Measurements from ENCODE around the gene MT1H.
"Not testable (repeated sequence)": the region's sequence is repeated elsewhere in the genome, so short reads cannot be mapped to it uniquely, and the experiment has no call there.

MT1H gene

DNA sequence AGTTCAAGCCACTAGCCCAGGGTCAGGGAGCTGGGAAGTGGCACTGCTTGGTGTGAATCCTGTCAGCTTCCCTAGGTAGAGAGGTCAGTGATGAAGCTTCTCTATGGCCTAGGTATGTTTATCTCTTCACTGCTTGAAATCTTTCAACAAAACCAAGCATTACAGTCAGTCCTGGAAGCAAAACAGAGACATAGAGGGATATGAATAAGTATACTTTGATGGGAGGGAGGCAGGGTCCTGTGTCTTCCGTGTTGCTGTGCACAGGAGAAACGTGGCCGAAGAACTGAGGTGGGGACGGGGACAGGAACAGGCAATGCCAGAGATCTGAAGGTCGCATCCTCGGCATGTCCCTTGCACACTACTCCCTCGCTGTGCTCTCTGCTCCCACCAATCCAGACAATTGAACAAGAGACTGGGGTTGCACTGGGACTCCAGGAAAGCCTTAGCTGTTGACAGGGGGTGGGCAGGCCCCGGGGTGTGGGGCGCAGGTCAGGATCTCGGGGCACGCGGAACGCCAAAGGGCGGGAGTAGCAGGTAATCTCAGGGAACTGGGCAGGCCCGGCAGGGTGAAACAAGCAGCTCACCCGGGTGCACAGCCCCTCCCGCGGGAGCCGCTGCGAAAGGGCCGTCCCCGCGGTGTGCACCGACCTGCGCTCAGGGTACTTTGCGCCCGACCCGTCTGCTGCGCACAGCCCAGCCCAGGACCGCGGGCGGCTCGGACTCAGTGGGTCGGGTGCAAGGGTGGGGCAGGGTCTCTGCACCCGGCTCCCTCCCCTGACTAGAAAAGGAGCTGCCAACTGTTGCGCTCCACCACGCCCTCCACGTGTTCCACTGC is at the start of gene MT1H:
Gene MT1H, plus strand, starts transcription at position 810 of the 835 bp plus-strand sequence. CDS start 71 bp downstream, outside the sequence.
- DNase-seq, result no peak

DNA sequence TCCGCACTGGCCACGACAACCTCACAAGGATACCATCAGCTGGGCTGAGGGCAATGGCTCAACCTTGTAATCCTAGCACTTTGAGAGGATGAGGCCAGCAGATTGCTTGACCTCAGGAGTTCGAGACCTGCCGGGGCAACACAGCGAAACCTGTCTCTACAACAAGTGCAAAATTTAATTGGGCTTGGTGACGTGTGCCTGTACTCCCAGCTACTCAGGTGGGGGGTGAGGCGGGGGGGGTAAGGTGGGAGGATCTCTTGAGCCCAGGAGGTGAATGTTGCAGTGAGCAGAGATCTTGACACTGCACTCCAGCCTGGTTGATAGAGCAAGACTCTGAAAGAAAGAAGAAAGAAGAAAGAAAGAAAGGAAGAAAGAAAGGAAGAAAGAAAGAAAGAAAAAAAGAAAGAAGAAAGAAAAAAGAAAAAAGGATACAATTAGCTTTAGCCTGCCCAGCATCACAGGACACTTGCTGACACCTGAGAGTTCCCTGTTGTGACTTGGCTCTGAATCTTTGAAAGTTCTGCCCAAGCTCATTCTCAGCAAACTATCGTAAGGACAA is 49.2 kb upstream of the MT1H start:
- DNase-seq, result no peak

DNA sequence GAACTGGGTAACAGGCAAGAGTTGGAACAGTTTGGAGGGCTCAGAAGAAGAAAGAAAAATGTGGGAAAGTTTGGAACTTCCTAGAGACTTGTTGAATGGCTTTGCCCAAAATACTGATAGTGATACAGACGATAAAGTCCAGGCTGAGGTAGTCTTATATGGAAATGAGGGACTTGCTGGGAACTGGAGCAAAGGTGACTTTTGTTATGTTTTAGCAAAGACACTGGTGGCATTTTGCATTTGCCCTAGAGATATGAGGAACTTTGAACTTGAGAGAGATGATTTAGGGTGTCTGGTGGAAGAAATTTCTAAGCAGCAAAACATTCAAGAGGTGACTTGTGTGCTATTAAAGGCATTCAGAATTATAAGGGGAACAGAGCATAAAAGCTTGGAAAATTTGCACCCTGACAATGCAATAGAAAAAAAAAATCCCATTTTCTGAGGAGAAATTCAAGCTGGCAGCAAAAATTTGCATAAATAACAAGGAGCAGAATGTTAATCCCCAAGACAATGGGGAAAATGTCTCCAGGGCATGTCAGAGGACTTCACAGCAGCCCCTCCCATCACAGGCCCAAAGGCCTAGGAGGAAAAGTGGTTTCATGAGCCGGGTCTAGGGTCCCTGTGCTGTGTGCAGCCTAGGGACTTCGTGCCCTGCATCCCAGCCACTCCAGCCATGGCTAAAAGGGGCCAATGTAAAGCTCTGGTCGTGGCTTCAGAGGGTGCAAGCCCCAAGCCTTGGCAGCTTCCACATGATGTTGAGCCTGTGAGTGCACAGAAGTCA is 47.8 kb upstream of the MT1H start:
- not testable (repeated sequence) for DNase-seq

DNA sequence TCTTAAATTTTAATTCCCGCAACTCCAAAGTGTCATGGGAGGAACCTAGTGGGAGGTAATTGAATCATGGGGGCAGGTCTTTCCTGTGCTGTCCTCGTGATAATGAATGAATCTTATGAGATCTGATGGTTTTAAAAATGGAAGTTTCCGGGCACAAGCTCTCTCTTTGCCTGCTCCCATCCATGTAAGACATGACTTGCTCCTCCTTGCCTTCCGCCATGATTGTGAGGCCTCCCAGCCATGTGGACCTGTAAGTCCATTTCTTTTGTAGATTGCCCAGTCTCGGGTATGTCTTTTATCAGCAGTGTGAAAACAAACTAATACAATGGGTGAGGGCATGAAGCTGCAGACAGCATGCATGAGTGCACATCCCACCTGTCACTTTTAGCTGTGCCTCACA is 46.4 kb upstream of the MT1H start:
- DNase-seq, result not testable (repeated sequence)

DNA sequence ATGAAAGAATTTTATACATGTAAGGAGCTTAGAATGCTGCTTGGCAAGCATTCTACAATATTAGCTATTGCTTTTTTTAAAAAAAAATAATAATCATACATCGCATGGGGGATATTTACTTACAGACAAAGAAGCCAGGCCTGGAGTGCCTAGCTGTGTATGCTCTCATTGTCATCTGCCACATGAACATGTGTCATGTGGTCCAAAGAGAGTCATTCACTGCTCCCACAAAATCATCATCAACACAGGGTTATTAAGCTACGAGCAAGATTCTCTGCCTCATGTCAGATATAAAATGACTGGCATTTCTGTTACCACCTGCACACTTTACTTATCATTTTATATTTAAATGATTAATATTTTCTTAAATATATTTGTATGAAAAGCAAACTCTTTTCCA is 46.0 kb upstream of the MT1H start:
- DNase-seq, result no peak

DNA sequence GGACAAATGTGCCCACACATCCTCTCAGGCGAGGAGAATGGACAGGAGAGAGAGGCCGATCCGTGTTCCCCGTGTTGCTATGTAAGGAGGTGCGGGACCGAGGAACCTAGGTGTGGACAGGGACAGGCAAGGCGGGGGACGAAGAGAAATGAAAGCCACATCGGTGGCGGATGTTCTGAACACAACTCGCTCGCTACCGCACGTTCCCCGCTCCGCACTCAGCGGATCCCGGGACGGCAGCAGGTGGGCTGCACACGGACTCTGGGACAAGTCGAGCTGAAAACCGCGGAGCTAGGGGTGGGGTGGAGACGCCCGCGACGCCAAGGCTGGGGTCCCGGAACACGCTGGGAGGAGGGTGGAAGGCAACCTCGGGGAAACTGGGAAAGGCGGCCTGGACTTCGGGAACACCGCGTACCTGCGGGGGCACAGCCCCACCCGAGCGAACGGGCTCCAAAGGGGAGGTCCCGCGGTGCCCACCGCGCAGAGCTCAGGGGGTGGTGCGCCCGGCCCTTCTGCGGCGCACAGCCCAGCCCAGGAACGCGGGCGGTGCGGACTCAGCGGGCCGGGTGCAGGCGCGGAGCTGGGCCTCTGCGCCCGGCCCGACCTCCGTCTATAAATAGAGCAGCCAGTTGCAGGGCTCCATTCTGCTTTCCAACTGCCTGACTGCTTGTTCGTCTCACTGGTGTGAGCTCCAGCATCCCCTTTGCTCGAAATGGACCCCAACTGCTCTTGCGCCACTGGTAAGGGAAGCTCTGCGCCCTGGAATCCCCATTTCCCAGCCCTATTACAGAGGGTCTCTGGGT is 44.3 kb upstream of the MT1H start, which contains the start of gene MT1E:
Gene MT1E, plus strand, starts transcription at position 642 of the 803 bp plus-strand sequence. Its CDS starts 71 bp downstream, at position 713.
- no peak for DNase-seq

DNA sequence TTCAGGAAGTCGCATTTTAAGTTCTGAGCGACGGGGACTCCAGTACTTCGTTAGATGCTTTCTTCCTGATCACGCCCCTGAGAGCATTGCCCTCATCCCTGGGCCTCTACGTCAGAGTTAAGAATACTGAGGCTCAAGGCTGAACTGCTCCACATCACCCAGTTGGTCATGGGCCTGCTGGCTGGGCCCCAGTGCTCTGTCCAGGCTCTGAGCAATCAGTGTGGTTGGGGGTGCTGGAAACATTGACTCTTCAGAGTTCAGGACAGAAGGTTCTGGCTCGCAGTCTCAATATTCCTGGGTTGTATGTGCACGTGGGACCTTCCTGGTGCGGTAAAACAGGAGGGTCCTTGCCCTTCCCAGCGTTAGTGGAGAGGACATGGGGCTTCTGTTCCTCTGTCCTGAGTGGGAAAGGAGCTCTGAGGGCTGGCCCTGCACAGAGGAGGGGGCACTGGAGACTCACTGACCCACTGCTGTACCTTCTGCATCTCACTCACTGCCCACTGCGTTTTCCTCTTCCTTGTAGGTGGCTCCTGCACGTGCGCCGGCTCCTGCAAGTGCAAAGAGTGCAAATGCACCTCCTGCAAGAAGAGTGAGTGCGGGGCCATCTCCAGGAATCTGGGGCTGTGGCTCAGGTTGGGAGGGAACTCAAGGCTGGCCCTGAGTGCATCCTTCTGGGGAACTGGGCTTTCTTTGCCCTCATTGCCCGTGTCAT is 43.5 kb upstream of the MT1H start:
- no peak for DNase-seq

DNA sequence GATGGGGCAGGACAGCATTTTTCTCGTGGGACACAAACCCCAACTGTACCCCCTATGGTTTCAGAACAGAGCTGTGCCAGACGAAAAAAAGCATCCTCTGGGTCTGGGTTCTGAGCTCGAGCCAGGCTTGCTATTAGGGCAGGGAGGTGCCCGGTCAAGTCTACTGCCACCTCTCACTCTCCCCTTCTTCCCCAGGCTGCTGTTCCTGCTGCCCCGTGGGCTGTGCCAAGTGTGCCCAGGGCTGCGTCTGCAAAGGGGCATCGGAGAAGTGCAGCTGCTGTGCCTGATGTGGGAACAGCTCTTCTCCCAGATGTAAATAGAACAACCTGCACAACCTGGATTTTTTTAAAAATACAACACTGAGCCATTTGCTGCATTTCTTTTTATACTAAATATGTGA is 42.9 kb upstream of the MT1H start:
- DNase-seq, result no peak

DNA sequence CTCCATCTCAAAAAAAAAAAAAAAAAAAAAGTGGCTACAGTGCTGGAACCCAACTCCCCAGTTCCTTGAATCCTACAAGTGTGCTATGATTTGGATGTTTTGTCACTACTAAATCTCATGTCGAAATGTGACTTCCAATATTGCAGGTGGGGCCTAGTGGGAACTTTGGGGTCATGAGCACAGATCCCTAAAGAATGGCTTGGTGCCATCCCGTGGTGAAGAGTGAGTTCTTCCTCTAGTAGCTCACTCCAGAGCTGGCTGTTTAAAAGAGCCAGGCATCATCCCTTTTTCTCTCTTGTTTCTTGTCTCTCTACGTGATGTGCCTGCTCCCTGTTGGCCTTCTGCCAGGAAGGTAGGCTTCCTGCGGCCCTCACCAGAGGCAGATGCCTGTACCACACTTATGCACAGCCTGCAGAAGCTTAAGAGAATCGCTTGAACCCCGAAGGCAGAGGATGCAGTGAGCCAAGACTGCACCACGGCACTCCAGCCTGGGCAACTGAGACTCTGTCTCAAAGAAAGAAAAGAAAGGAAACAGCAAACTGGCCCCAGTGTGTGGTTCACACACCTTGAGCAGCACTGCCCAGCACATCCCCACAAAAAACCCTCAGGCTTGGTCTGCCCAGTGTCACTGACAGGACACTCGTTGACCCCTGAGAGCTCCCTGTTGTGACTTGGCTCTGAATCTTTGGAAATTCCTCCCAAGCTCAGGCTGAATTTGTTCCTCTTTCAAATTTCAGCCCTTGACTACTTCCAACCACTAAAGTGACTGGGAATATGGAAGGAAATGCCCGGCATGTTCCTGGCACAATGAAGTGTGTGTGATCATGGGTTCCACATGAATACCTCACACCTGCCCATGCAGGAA is 40.9 kb upstream of the MT1H start:
- no peak for DNase-seq

DNA sequence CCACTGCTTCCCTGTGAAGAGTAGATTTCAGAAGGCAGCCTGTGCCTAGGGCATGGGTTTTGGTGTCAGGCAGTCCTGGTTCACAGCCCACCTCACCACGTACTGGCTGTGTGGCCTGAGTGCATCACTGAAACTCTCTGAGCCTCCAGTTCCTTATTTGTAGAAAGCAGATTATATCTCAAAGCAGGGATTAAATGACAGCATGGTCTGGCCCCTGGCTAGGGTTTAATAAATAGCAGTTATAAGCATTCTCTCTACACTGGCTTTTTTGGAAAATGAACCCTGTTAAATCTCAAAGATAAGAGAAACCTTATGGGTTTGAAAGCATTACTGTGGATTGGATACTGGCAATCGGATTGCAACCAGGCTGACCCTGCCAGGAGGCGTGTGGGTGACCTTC is 40.1 kb upstream of the MT1H start:
- DNase-seq, result no peak

DNA sequence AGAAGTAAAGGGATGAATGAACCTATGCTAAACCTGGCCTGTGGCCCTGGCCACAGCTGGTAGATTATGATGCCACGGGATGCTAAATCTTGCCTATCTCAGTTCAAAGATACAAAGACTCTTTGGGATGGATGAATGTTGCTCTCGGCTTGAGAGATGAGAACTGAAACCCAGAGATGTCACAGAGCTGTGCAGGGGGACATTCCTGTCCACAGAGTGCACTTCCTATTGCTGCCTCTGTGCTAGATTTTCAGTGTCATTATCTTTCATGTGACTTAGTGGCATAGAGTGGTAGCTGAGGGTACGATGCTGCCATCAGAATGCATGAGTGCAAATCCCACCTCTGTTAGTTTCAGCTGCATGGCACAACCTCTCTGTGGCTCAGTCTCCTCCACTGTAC is 39.5 kb upstream of the MT1H start:
- no peak for DNase-seq

DNA sequence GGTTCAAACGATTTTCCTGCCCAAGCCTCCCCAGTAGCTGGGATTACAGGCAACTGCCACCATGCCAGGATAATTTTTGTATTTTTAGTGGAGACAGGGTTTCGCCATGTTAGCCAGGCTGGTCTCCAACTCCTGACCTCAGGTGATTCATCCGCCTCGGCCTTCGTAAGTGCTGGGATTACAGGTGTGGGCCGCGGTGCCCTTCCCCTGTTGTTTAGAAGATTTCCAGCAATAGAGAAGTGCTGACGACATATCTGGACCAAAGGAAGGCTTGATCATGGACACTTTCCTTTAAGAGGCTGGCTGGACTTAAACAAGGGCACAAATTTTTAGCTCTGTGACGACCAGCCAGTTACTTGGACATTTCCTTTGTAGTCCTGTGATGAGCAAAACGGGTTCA is 38.4 kb upstream of the MT1H start:
- no peak for DNase-seq

DNA sequence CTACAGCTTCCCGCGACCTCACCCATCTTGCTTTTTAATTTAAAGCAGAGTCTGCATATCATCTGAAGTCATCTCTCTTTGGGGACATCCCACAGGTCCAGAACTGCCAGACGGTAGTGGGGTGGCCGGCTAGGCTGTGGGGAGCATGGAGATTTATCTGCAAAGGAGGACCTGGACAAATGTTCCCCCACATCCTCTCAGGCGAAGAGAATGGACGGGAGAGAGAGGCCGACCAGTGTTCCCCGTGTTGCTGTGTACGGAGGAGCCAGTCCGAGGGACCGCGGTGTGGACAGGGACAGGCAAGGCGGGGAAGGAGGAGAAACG is 37.8 kb upstream of the MT1H start:
- no peak for DNase-seq

DNA sequence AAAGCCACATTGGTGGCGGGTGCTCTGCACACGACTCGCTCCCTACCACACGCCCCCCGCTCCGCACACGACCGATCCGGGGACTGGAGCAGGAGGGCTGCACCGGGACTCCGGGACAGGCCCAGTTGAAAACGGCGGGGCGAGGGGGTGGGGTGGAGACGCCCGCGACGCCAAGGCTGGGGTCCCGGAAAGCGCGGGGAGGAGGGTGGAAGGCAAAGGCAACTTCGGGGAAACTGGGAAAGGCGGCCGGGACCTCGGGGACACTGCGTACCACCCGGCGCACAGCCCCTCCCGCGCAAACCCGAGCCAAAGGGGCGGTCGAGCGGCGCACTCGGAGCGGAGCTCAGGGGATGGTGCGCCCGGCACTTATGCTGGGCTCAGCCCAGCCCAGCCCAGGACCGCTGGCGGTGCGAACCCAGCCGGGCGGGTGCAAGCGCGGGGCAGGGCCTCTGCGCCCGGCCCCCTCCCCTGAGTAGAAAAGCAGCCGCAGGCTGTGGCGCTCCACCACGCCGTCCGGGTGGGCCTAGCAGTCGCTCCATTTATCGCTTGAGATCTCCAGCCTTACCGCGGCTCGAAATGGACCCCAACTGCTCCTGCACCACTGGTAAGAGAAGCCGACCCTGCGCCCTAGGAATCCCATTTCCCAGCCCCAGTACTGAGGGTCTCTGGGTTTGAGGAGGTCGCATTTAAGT is 37.3 kb upstream of the MT1H start, which contains the start of gene MT1M:
Gene MT1M, plus strand, starts transcription at position 504 of the 692 bp plus-strand sequence. Its CDS starts 73 bp downstream, at position 577.
- DNase-seq, result no peak

DNA sequence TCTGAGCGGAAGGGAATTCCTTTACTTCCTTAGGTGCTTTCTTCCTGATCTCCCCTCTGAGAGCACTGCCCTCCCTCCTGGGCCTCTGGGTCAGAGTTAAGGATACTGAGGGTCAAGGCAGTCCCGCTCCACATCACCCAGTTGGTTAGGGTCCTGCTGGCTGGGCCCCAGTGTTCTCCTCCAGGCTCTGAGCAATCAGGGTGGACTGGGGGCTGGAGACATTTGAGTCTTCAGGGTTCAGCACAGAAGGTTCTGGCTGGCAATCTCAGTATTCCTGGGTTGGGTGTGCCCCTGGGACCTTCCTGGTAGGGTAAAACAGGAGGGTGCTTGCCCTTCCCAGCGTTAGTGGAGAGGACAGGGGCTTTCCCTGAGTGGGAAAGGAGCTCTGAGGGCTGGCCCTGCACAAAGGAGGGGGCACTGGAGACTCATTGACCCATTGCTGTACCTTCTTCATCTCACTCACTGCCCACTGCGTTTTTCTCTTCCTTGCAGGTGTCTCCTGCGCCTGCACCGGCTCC is 36.7 kb upstream of the MT1H start:
- DNase-seq, result no peak

DNA sequence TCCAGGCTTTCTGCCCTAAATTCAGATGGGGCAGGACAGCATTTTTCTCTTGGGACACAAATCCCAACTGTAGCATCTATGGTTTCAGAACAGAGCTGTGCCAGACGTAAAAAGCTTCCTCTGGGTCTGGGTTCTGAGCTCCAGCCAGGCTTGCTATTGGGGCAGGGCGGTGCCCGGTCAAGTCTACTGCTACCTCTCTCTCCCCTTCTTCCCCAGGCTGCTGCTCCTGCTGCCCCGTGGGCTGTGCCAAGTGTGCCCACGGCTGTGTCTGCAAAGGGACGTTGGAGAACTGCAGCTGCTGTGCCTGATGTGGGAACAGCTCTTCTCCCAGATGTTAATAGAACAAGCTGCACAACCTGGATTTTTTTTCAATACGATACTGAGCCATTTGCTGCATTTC is 36.1 kb upstream of the MT1H start:
- DNase-seq, result no peak

DNA sequence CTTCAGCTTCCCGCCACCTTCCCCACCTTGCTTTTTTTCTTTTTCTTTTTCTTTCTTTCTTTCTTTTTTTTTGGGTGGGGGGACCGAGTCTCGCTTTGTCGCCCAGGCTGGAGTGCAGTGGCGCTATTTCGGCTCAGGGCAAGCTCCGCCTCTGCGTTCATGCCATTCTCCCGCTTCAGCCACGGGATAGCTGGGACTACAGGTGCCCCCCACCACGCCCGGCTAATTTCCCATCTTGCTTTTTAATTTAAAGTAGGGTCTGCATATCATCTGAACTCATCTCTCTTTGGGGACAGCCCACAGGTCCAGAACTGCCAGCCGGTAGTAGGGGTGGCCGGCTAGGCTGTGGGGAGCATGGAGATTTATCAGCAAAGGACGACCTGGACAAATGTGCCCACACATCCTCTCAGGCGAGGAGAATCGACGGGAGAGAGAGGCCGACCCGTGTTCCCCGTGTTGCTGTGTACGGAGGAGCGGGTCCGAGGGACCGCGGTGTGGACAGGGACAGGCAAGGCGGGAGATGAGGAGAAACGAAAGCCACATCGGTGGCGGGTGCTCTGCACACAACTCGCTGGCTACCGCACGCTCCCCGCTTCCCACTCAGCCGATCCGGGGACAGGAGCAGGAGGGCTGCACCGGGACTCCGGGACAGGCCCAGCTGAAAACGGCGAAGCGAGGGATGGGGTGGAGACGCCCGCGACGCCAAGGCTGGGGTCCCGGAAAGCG is 34.7 kb upstream of the MT1H start:
- no peak for DNase-seq

DNA sequence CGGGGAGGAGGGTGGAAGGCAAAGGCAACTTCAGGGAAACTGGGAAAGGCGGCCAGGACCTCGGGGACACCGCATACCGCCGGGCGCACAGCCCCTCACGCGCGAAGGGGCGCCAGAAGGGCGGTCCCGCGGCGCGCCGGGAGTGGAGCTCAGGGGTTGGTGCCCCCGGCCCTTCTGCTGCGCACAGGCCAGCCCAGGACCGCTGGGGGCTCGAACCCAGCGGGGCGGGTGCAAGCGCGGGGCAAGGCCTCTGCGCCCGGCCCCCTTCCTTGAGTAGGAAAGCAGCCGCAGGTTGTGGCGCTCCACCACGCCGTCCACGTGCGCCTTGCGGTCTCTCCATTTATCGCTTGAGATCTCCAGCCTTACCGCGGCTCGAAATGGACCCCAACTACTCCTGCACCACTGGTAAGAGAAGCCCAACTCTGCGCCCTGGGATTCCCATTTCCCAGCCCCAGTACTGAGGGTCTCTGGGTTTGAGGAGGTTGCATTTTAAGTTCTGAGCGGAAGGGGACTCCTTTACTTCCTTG is 34.1 kb upstream of the MT1H start:
- DNase-seq, result no peak
